ENCODE measurements around the gene MGARP. TPM values are rescaled to one million over a fixed set of nuclear protein-coding genes. Genes with fewer than 3 reads are reported as not detected.
A peak's percentile ranks its signal among the peaks of the same experiment; 100 is the strongest.
"Not testable (repeated sequence)": the region's sequence is repeated elsewhere in the genome, so short reads cannot be mapped to it uniquely, and the experiment has no call there.

The MGARP gene
- total RNA-seq, 1 experiment from 2014 or later: 3.9 TPM

DNA sequence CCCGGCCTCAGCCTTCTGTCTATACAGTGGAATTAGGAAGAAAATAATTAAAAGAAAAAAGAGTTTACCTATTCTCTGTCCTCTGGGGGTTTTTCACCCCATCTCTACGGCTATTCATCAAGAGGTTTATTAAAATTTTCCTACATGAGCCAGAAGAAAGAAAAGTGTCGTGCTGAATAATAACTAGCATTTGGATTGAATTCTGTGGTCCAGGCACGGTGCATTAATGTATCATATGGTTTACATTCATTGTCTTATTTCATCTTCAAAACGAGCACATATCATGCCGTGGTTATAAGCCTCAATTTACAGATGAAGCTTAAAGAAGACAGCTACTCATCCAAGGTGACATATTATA is 15.9 kb upstream of the MGARP start:
- DNase-seq (ENCODE audit: low read depth): no peak

DNA sequence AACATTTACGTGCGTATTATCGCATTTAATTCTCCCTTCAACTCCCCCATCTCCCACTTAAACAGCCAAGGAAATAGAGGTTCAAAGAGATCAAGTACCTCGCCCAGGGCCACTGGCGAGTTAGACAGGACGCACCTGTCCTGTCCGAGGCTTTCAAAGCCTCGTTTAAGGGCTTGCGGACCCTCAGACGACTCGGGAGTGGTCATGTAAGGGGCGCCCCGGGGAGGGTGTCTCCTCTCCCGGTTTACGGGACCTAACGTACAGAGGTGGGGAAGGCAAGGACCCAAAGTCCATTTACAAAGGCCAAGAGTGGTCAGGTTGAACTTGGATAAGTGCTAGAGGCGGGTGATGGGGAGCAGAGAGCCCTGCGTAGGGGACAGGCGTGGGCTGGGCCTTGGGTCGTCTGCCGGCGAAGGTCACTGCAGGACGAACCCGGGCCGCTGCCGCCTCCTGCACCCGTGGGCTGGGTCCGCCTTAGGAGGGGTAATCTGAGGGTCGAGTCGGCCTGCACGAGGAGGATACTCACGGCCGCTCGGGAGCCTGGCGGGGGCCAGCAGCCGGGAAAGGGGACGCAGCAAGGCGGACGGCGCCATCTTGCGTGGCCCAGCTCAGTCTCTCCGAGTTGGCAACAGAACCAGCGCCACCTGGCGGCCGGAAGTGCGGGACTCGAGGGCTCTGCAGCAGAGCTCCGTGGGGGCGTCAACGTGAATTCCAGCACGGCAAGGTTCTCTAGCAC is 15.3 kb upstream of the MGARP start:
- peak; percentile 83 for DNase-seq (ENCODE audit: low read depth)

DNA sequence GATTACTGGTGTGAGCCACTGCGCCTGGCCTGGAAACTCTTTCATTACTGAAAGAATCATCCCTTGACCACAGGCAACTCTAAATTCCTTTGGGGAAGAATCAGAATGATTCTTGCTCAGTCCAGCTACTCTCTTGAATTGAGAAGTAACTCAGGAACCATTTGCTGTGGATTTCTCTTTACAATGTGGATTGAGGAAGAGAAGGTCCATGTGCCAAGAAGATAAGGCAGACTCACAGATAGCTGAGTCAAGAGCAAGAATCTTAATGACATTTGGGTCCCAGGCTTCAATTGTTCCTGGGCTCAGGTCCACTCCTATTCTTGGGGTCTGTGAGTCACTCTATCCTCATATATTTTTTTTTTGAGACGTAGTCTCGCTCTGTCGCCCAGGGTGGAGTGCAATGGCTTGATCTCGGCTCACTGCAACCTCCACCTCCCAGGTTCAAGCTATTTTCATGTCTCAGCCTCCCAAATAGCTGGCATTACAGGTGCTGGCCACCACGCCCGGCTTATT is 6.2 kb upstream of the MGARP start:
- DNase-seq (ENCODE audit: low read depth): no peak

DNA sequence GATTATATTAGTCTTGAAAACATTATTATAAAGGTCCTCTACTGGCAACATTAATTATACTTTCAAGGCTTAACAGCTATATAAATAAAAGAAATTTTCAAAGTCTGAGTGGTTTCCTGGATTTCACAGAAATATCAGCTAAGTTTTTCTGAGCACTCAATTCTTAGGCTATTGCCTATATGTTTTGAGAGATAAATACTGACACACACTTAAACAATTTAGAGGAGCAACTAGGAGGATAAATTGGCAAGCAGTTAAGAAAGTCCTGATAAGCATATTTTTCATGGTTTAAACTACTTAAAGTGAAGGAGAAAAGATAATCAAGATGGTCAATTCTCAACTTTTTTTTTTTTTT is 2.7 kb upstream of the MGARP start:
- no peak for DNase-seq (ENCODE audit: low read depth)

DNA sequence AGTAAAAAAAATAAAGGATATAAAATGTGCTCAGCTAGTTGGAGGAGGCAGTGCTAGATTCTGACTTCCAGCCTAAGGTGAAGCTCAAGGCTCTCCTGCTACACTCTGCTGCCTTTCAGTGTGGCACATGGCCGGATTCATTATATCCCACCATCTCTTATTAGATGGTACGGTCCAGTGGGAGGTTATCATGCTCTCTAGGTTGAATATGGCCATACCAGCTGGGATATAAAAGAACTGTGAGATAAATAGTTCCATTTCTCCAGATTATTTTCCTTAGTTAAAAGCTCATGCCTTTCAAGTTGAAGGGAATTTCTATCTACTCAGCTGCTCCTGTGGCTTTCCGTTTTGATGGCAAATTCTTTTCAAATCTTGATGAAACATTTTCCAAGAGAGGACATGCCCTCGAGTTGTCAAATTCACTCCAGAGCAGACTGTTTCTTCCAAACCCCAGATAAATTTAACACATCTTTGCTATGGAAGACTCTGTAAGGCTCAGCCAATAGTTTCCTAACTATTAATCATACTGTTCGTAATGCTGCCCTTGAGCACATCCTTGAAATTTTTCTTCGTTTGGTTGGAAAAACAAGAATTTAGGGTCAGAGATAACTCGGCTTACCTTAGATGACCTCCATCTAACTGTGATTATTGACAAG is 2.2 kb upstream of the MGARP start:
- no peak for DNase-seq (ENCODE audit: low read depth)

DNA sequence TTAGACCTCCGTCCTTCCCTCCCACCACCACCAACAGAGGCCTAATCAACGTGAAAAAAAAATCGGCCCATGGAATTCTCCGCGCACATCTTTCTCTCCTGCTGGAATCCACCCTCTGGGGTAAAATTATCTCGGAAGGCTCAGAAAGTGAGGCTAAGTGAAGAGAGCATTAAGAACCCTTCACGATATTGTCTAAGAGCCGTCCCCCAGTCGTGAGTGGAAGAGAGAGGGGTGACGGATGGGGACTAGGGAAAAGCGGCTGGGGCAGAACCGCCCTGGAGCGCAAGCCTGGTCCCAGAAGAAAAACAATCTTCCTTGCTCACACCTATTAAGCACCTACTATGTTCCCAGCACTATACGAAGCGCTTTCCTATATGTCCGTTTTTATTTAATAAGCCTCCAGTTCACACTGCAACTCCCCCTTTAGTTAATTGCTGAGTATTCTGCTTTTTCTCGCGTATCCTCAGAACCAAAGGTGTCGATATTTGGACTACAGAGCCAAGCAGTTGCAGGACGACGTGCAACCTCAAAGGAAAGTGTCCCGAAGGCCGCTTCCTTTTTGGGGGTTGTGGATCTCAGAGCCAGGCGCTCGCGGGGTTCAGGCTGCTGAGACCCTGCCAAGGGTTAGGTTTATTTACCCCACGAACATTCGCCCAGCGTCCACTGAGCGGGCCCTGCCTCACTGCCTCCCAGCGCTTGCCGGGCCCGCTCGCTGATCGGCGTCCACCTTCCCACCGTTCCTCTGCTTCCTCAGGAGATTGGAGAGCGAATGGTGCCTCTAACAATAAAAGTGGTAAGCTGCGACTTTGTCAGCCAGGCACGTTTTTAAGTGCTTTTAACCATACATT is 889 bp downstream of the MGARP start:
- DNase-seq (ENCODE audit: low read depth): no peak

DNA sequence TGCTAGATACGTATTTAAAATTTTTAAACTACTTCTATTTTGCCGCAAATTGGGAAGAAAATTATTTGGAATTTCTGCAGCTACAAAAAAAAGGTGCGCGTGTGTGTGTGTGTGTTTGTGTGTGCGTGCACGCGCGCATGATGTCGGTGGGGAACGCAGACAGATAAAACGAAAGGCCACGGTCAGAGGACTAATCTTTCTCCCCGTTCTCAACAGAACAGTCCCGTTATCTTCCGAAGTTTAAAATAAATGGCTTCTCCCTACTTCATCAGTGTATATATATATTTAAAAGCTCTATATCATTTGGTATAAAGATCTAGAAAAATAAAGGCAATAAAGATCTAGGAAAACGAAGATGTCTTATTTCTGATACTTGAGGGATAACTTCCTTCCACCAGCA is 1.5 kb downstream of the MGARP start:
- no peak for DNase-seq (ENCODE audit: low read depth)

DNA sequence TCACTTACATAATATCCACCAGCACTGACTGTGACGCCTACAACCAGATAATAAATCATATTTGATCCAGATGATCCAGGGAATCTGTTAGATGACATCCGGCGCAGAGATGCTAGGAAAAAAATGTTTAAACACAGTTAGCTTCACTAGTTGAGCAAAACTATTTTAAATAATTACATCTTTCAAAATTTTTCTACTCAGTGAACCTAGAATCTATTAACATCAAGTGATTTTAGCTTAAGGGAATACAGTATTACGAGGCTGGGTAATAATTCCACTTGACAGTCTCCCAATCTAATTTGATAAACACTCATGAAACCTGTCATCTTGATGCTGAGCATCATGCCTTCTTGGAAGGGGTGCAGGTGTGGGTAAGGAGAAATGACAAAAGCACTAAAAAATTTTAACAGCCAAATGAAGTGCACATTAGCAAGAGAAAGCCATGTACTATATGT is 4.7 kb downstream of the MGARP start:
- no peak for DNase-seq (ENCODE audit: low read depth)

DNA sequence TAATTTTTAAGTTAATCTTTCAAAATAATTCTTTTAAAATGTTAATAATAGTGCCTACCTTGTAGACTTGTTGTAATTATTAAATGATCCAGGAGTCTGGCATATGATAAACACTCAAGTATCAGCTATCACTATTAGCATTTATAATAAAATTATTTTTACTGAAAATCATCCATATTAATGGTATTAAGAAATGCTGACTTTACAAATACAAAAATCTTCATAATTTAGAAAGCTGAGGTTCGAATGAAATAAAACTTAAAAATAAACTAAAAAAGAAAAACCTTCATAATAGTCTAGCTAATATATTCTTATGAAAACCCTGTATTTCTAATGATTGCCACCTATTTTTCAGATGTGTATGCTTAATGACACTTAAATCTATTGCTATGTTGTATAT is 5.2 kb downstream of the MGARP start:
- DNase-seq (ENCODE audit: low read depth): no peak

DNA sequence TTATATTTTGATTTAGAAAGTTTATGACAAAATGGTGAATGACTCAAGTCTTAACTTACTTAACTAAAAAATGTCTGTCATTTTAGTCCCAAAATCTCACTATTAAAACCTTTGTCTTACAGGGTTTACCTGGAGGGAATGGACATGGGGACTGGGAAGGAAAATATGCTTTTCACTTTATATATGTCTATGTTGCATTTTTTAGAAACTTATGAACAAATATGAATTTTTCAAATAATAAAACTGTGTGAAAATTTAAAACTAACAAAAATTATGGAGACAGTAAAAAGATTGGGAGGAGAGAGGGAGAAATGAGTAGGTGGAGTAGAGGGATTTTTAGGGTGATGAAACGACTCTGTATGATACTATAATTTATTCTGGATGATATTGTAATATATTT is 6.2 kb downstream of the MGARP start:
- no peak for DNase-seq (ENCODE audit: low read depth)

DNA sequence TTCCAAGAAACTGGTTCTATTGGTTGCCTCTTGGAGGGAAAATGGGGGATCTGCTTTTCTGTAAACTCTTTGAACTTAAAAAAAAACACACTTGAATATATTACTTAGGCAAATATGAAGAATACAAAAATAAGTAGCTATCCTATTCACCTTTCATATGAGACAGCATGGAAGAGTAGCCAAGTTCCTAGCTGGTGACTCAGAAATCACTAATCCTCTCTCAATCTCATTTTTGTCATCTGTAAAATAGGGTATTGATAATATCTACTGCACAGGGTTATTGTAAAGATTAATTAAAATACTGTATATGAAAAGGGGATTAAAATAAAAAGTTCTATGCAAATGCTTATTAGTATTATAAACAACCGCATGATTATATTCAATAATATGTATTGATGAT is 12.7 kb downstream of the MGARP start:
- DNase-seq (ENCODE audit: low read depth): no peak

DNA sequence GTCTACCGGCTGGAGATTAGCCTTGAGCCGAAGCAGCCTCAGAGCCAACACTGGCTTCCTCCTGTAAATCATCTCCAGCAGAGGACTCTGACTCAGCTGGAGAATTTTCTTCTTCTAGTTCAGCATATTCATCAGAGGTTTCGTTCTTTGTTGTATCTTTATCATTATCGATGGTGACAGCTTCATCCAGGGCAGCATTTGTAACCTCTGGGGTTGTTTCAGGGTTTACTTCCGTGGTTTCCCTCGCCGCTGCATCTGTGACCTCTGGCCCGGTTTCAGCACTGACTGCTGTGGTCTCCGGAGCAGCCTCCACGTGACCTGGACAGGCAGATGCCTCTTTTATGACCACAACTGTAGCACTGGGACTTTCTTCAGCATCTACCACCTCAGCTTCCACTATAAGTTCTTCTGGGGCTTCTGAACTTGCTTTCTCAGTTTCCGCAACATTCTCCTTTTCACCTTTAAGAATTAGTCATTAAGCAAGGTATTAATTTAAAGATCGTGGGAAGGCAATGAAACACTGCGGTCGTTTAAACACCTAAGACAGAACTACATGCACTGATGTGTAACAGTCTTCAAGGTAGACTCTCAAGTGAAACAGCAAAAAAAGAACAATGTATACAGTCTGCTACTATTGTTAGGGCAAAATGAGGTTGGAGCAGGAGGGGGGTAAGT is 13.3 kb downstream of the MGARP start:
- peak; percentile 70 for DNase-seq (ENCODE audit: low read depth)

DNA sequence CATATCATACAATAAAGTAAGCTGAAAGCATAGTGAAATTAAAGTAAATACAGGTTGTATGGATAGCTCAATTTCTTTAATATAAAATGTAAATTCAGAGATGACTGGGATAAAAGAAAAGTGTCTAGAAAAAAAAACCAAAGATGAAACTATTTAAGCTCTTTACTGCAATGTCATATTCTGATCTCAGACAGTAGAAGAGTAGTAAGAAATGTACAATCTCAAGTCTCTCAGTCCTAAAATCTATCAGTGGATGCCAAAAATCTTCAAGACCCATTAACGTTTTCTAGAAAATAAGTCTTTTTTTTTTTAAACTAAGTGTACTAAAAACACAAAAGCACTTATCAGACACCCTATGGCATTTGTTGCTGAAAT is 13.8 kb downstream of the MGARP start:
- DNase-seq (ENCODE audit: low read depth): no peak

DNA sequence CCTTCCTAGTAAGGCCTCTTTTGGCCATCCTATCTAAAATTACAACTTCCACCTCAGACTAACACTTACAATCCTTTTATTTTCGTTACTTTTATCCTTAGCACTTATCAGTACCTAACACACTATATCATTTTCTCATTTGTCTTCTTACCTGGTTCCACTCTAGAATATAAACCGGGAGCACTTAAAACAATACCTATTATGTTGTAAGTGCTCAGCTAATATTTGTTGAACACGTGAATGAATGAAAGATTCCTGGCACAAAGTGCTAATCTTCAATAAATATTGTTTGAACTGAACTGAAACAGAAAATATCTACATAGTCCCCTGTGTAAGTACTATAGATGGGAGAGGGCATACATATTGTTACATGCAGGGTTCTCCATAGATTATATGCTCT is 14.4 kb downstream of the MGARP start:
- no peak for DNase-seq (ENCODE audit: low read depth)

DNA sequence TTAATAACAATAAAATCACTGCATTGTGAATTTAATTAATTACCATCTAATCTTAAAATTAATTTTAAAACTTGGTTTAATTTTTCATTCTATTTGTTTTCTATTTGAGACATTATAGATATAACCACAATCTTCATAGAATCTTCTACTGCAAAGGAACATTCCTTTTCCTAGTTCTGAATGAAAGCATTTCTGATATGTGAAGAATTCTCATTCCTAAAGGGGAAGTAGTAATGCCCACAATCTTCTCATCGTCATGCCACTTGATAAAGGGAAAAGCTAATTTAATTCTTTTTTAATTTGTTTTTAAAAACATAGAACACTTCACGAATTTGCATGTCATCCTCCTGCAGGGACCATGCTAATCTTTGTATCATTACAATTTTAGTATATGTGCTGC is 23.7 kb downstream of the MGARP start:
- DNase-seq (ENCODE audit: low read depth): no peak

DNA sequence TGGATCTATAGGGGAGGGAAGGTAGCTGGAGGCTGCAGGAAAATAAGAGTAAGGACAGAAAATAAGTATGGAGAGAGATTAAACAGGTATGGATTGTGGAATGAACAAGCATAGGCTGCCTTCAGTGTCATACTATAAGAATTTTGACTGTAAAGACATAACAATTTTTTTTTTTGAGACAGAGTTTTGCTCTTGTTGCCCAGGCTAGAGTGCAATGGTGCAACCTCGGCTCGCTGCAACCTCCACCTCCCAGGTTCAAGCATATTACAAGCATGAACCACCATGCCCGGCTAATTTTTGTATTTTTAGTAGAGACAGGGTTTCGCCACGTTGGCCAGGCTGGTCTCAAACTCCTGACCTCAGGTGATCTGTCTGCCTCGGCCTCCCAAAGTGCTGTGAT is 24.4 kb downstream of the MGARP start:
- not testable (repeated sequence) for DNase-seq (ENCODE audit: low read depth)

DNA sequence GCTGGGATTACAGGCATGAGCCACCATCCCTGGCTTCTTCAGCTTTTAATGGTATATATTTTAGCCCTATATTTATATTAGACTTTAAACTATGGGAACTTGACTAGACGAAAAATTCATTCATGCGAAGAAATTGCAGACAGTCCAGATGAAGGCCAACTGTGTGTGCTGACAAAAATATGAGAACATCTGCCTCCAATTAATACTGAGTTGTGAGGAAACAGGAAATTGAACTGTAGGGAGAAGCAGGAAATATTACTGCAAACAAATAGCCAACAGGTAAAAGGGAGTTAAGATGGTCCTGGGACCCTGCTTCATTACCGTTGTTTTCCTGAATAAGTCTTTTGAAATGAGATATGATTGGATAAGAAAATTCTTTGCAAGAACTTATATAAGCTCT is 26.3 kb downstream of the MGARP start:
- peak; percentile 20 for DNase-seq (ENCODE audit: low read depth)

DNA sequence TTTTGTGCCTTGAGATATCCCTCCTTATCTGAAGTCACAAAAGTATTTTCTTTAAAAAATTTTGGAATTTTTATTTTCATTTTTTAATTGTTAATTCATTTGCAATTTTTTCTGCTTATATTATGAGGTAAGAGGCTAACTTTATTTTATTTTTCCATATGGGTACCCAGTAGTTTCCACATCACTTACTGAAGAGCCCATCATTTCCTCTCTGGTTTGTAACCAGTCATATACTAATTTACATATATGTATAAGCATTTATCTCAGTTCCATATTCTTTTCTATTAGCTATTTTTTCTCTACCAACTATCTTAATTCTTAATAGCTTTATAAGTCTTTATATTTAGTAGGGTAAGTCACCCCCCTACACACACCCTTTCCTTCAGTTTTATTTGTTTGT is 27.0 kb downstream of the MGARP start:
- no peak for DNase-seq (ENCODE audit: low read depth)

DNA sequence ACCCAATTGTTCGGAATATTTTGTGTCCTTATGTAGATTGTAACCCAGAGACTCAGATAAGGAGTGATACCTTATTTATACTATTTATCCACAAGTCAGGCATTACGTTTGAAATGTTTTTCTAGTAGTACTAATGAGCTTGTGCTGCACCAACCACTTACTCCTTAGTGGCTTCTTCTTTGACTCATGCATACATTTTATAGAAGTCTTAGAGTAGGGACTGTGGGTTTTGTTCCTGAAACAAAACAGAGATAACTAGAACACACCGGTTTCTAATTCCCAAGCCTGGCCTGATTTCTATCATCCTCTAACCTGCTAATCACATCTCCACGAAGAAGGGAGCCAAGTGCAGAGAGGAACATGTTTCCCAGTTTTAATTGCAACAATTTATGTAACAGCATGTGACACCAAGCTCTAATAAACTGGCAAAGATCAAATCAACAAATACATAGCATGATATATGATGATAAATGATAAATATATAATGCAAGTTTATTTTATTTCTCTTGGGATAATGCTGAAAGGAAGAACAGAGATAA is 32.3 kb downstream of the MGARP start:
- DNase-seq (ENCODE audit: low read depth): peak; percentile 19

DNA sequence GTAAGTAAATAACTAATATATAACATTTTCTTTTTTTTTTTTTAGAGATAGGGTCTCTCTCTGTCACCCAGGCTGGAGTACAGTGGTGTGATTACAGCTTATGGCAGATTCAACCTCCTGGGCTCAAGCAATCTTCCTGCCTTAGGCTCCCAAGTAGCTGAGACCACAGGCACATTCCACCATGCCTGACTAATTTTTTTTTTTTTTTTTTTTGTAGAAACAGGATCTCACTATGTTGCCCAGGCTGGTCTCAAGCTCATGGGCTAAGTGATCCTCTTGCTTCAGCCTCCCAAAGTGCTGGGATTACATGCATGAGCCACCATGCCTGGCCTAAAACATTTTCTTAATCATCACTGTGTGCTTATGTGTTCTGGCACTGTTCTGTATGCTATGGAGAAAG is 32.8 kb downstream of the MGARP start:
- peak; percentile 64 for DNase-seq (ENCODE audit: low read depth)

DNA sequence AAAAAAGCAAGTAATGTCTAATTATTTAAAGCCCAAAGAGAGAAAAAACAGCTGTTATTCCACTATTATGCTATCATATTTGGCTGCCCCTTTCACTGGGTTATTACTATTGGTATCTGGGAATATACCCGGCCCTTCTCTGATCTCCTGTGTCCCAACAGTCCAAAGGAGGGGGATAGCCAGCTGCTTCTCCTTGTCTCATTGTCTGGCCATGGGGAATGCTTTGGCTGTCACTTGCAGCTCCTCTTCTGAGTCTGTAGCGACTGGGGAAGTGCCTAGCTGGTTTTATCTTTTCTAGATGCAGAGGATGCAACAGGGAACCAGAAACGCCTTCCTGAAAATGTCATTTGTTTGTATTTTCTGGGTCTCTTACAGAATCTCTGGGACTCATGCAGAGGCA is 33.9 kb downstream of the MGARP start:
- DNase-seq (ENCODE audit: low read depth): no peak

DNA sequence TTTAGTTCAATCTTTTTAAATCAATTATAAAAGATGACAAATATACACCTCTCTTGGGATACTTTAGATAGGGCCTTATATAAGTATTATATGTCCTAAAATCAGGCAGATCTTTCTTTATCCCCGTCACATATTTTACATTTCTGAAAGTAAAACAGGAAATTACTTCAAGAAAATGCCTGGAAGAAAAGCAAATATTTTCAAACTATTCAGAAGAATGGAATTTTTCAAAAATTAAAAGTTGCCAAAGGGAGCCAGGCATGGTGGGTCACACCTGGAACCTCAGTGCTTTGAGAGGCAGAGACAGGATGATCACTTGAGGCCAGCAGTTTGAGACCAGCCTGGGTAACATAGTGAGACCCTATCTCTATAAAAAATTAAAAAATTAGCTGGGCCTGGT is 34.4 kb downstream of the MGARP start:
- DNase-seq (ENCODE audit: low read depth): peak; percentile 45
